Measurements from ENCODE around the gene SEC23A.
"Not testable (repeated sequence)": the region's sequence is repeated elsewhere in the genome, so short reads cannot be mapped to it uniquely, and the experiment has no call there.

The SEC23A gene

GRCh38 chr14:39113685-39114072 is 10.6 kb upstream of the SEC23A start:
- Histone ChIP-seq H3K36me3 (ENCODE audit: control insufficient read depth in 1 of 2, insufficient read depth in 2 of 2, low read length in 2 of 2) (peaks cover 0 to 6% of the 10 kb centered on the region in 2 donors), H3K9me3 (ENCODE audit: control insufficient read depth in 1 of 2, low read length in 2 of 2) (no peaks in the 10 kb centered on the region), H3K4me1 (ENCODE audit: control insufficient read depth in 1 of 2, insufficient read depth in 2 of 2, low read length in 2 of 2) (peaks cover 10% of the 10 kb centered on the region in 2 donors), H3K9ac (ENCODE audit: low read depth in 1 of 2, low read length in 2 of 2) (peak overlapping the region; percentile 78 to 90), H3K27me3 (ENCODE audit: control insufficient read depth in 1 of 2, insufficient read depth in 2 of 2, low read length in 2 of 2) (no peaks in the 10 kb centered on the region), H3K4me3 (ENCODE audit: low read depth in 1 of 2, low read length in 2 of 2) (peak overlapping the region; percentile 86 to 88), H3K27ac (ENCODE audit: low read depth, low read length) (peak overlapping the region; percentile 48)

- H3K9me3 ChIP-seq (ENCODE audit: control insufficient read depth in 1 of 2, low read length in 2 of 2): no peaks in the 10 kb centered on the region
- H3K4me1 ChIP-seq (ENCODE audit: control insufficient read depth in 1 of 2, insufficient read depth in 2 of 2, low read length in 2 of 2): peaks cover 9% of the 10 kb centered on the region in 2 donors
- H3K36me3 ChIP-seq (ENCODE audit: control insufficient read depth in 1 of 2, insufficient read depth in 2 of 2, low read length in 2 of 2): no peaks in the 10 kb centered on the region
- no peaks in the 10 kb centered on the region for H3K27me3 ChIP-seq (ENCODE audit: control insufficient read depth in 1 of 2, insufficient read depth in 2 of 2, low read length in 2 of 2)
- H3K9ac ChIP-seq (ENCODE audit: low read depth in 1 of 2, low read length in 2 of 2): peak overlapping the region; percentile 35 to 59
- no peak overlapping the region for H3K27ac ChIP-seq (ENCODE audit: low read depth, low read length)
- H3K4me3 ChIP-seq (ENCODE audit: low read depth in 1 of 2, low read length in 2 of 2): peak overlapping the region; percentile 43 to 50
Measured at GRCh38 chr14:39109893-39110715, 7.1 kb upstream of the SEC23A start.

GRCh38 chr14:39108791-39109190 is 5.8 kb upstream of the SEC23A start:
- H3K27me3 ChIP-seq (ENCODE audit: control insufficient read depth in 1 of 2, insufficient read depth in 2 of 2, low read length in 2 of 2): no peaks in the 10 kb centered on the region
- H3K36me3 ChIP-seq (ENCODE audit: control insufficient read depth in 1 of 2, insufficient read depth in 2 of 2, low read length in 2 of 2): no peaks in the 10 kb centered on the region
- H3K9ac ChIP-seq (ENCODE audit: low read depth in 1 of 2, low read length in 2 of 2): no peak overlapping the region
- no peaks in the 10 kb centered on the region for H3K9me3 ChIP-seq (ENCODE audit: control insufficient read depth in 1 of 2, low read length in 2 of 2)
- no peak overlapping the region for H3K27ac ChIP-seq (ENCODE audit: low read depth, low read length)
- H3K4me3 ChIP-seq (ENCODE audit: low read depth in 1 of 2, low read length in 2 of 2): no peak overlapping the region
- H3K4me1 ChIP-seq (ENCODE audit: control insufficient read depth in 1 of 2, insufficient read depth in 2 of 2, low read length in 2 of 2): peaks cover 9% of the 10 kb centered on the region in 2 donors

- no peaks in the 10 kb centered on the region for H3K9me3 ChIP-seq (ENCODE audit: control insufficient read depth in 1 of 2, low read length in 2 of 2)
- H3K27ac ChIP-seq (ENCODE audit: low read depth, low read length): no peak overlapping the region
- H3K36me3 ChIP-seq (ENCODE audit: control insufficient read depth in 1 of 2, insufficient read depth in 2 of 2, low read length in 2 of 2): no peaks in the 10 kb centered on the region
- peaks cover 8 to 9% of the 10 kb centered on the region in 2 donors for H3K4me1 ChIP-seq (ENCODE audit: control insufficient read depth in 1 of 2, insufficient read depth in 2 of 2, low read length in 2 of 2)
- H3K9ac ChIP-seq (ENCODE audit: low read depth in 1 of 2, low read length in 2 of 2): no peak overlapping the region
- no peak overlapping the region for H3K4me3 ChIP-seq (ENCODE audit: low read depth in 1 of 2, low read length in 2 of 2)
- no peaks in the 10 kb centered on the region for H3K27me3 ChIP-seq (ENCODE audit: control insufficient read depth in 1 of 2, insufficient read depth in 2 of 2, low read length in 2 of 2)
Measured at GRCh38 chr14:39107591-39107996, 4.6 kb upstream of the SEC23A start.

- H3K27me3 ChIP-seq (ENCODE audit: control insufficient read depth in 1 of 2, insufficient read depth in 2 of 2, low read length in 2 of 2); H3K36me3 ChIP-seq (ENCODE audit: control insufficient read depth in 1 of 2, insufficient read depth in 2 of 2, low read length in 2 of 2); H3K9me3 ChIP-seq (ENCODE audit: control insufficient read depth in 1 of 2, low read length in 2 of 2): not testable (repeated sequence)
- peaks cover 9 to 16% of the 10 kb centered on the region in 2 donors for H3K4me1 ChIP-seq (ENCODE audit: control insufficient read depth in 1 of 2, insufficient read depth in 2 of 2, low read length in 2 of 2)
- H3K27ac ChIP-seq (ENCODE audit: low read depth, low read length): peak overlapping the region; percentile 99
- H3K9ac ChIP-seq (ENCODE audit: low read depth in 1 of 2, low read length in 2 of 2): peak overlapping the region; percentile 87 to 99
- peak overlapping the region; percentile 76 to 91 for H3K4me3 ChIP-seq (ENCODE audit: low read depth in 1 of 2, low read length in 2 of 2)
Measured at GRCh38 chr14:39104078-39104801, 1.2 kb upstream of the SEC23A start.

- H3K9ac ChIP-seq (ENCODE audit: low read depth in 1 of 2, low read length in 2 of 2): peak overlapping the region; percentile 87 to 99
- H3K27me3 ChIP-seq (ENCODE audit: control insufficient read depth in 1 of 2, insufficient read depth in 2 of 2, low read length in 2 of 2): no peaks in the 10 kb centered on the region
- H3K4me3 ChIP-seq (ENCODE audit: low read depth in 1 of 2, low read length in 2 of 2): peak overlapping the region; percentile 76 to 91
- no peaks in the 10 kb centered on the region for H3K9me3 ChIP-seq (ENCODE audit: control insufficient read depth in 1 of 2, low read length in 2 of 2)
- peaks cover 9 to 16% of the 10 kb centered on the region in 2 donors for H3K4me1 ChIP-seq (ENCODE audit: control insufficient read depth in 1 of 2, insufficient read depth in 2 of 2, low read length in 2 of 2)
- peak overlapping the region; percentile 99 for H3K27ac ChIP-seq (ENCODE audit: low read depth, low read length)
- no peaks in the 10 kb centered on the region for H3K36me3 ChIP-seq (ENCODE audit: control insufficient read depth in 1 of 2, insufficient read depth in 2 of 2, low read length in 2 of 2)
Measured at GRCh38 chr14:39102265-39102968, 618 bp downstream of the SEC23A start.

GRCh38 chr14:39099748-39100147 is 3.3 kb downstream of the SEC23A start:
- no peaks in the 10 kb centered on the region for H3K27me3 ChIP-seq (ENCODE audit: control insufficient read depth in 1 of 2, insufficient read depth in 2 of 2, low read length in 2 of 2)
- H3K36me3 ChIP-seq (ENCODE audit: control insufficient read depth in 1 of 2, insufficient read depth in 2 of 2, low read length in 2 of 2): peaks cover 12 to 13% of the 10 kb centered on the region in 2 donors
- H3K9ac ChIP-seq (ENCODE audit: low read depth in 1 of 2, low read length in 2 of 2): peak overlapping the region in 1 of 2 donors; percentile 51
- peaks cover 12 to 18% of the 10 kb centered on the region in 2 donors for H3K4me1 ChIP-seq (ENCODE audit: control insufficient read depth in 1 of 2, insufficient read depth in 2 of 2, low read length in 2 of 2)
- no peaks in the 10 kb centered on the region for H3K9me3 ChIP-seq (ENCODE audit: control insufficient read depth in 1 of 2, low read length in 2 of 2)
- no peak overlapping the region for H3K27ac ChIP-seq (ENCODE audit: low read depth, low read length)
- H3K4me3 ChIP-seq (ENCODE audit: low read depth in 1 of 2, low read length in 2 of 2): peak overlapping the region in 1 of 2 donors; percentile 46

- H3K9ac ChIP-seq (ENCODE audit: low read depth in 1 of 2, low read length in 2 of 2); H3K27ac ChIP-seq (ENCODE audit: low read depth, low read length): not testable (repeated sequence)
Measured at GRCh38 chr14:39099215-39099614, 3.8 kb downstream of the SEC23A start.

GRCh38 chr14:39097159-39097558 is 5.9 kb downstream of the SEC23A start:
- Histone ChIP-seq H3K9ac (ENCODE audit: low read depth in 1 of 2, low read length in 2 of 2) (no peak overlapping the region), H3K4me1 (ENCODE audit: control insufficient read depth in 1 of 2, insufficient read depth in 2 of 2, low read length in 2 of 2) (peaks cover 3 to 12% of the 10 kb centered on the region in 2 donors)

More at GRCh38 chr14:39099215-39099614, 3.8 kb downstream of the SEC23A start:
- H3K27me3 ChIP-seq (ENCODE audit: control insufficient read depth in 1 of 2, insufficient read depth in 2 of 2, low read length in 2 of 2); H3K4me3 ChIP-seq (ENCODE audit: low read depth in 1 of 2, low read length in 2 of 2); H3K9me3 ChIP-seq (ENCODE audit: control insufficient read depth in 1 of 2, low read length in 2 of 2): not testable (repeated sequence)
- H3K36me3 ChIP-seq (ENCODE audit: control insufficient read depth in 1 of 2, insufficient read depth in 2 of 2, low read length in 2 of 2): peaks cover 15 to 16% of the 10 kb centered on the region in 2 donors
- peaks cover 7 to 17% of the 10 kb centered on the region in 2 donors for H3K4me1 ChIP-seq (ENCODE audit: control insufficient read depth in 1 of 2, insufficient read depth in 2 of 2, low read length in 2 of 2)

More at GRCh38 chr14:39097159-39097558, 5.9 kb downstream of the SEC23A start:
- H3K27ac ChIP-seq (ENCODE audit: low read depth, low read length): no peak overlapping the region
- H3K4me3 ChIP-seq (ENCODE audit: low read depth in 1 of 2, low read length in 2 of 2): no peak overlapping the region
- no peaks in the 10 kb centered on the region for H3K9me3 ChIP-seq (ENCODE audit: control insufficient read depth in 1 of 2, low read length in 2 of 2)
- peaks cover 16 to 28% of the 10 kb centered on the region in 2 donors for H3K36me3 ChIP-seq (ENCODE audit: control insufficient read depth in 1 of 2, insufficient read depth in 2 of 2, low read length in 2 of 2)
- no peaks in the 10 kb centered on the region for H3K27me3 ChIP-seq (ENCODE audit: control insufficient read depth in 1 of 2, insufficient read depth in 2 of 2, low read length in 2 of 2)

Measured in duodenal mucosa (tissue), 2 donors.